ENCODE measurements around the gene DGKE.

The DGKE gene

DNA sequence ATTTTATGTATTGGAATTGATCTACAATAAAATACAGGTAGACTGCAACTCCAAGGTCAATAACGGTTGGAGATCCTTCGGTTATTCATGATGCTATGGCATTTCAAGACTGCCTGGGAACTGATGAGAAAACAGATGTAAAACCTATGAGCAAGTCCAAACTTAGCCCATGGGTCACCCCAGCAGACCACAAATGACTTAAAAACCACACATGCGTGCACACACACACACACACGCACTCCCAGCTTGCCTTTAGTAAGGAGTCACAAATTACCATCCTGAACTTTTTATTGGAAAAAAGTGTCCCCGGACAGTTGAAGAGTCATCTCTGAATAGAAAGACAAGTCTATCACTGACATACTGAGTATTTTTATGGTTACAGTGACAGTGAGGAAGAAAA is 53.2 kb downstream of the DGKE start:
- DNase-seq: no peak
- Histone ChIP-seq H3K9me3 (ENCODE audit: control insufficient read depth, low read length) (no peaks in the 10 kb centered on the region), H3K27me3 (replicated peaks; ENCODE audit: control insufficient read depth, insufficient read depth, low read length, poor library complexity, severe bottlenecking) (no peaks in the 10 kb centered on the region), H3K4me3 (ENCODE audit: insufficient read depth, low read depth, low read length, poor library complexity, severe bottlenecking) (no peak overlapping the region), H3K4me1 (ENCODE audit: control insufficient read depth, insufficient read depth, low read length, poor library complexity, severe bottlenecking) (no peaks in the 10 kb centered on the region), H3K27ac (ENCODE audit: insufficient read depth, low read length, poor library complexity, severe bottlenecking) (no peak overlapping the region), H3K36me3 (ENCODE audit: control insufficient read depth, insufficient read depth, low read length) (peaks cover 40% of the 10 kb centered on the region)

DNA sequence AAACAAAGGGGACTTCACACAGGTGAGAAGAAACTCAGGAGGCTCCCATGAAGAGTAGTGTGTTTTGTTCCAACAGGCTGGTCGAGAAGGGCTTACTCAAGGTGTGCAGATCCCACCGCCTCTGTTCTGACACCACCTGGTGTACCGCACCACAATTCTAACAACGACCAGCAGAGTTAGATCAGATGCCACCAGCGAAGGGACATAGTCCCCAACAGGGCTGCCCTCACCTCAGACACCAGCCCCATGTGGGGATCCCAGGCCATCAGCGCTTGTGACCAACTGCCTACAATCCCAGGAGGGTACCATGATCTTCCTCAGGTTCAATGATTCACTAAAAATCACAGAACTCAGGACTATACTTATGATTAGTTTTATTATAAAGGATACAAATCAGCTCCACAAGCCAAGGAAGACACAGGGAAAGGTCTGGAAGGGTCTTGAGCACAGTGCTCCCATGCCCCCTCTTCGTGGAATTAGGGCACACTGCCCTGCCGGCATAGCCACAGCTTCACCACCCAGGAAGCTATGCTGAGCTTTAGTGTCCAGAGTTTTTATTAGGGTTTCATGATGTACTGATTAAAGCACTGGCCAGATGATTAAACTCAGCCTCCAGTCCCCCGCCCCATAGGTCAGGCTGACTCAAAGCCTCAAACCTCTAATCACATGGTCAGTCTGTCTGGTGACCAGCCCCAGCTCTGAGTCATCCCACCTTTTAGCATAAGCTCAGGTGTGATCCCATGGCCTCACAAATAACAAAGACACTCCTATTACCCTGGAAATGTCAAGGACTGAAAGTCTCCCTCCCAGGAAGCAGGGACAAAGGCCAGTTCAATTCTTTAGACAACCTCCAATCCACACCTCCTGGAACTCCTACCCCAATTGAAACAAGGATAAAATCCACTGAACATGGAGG is 53.9 kb downstream of the DGKE start:
- no peaks in the 10 kb centered on the region for H3K9me3 ChIP-seq (ENCODE audit: control insufficient read depth, low read length)
- H3K27ac ChIP-seq (ENCODE audit: insufficient read depth, low read length, poor library complexity, severe bottlenecking): no peak overlapping the region
- H3K27me3 ChIP-seq (replicated peaks; ENCODE audit: control insufficient read depth, insufficient read depth, low read length, poor library complexity, severe bottlenecking): no peaks in the 10 kb centered on the region
- H3K36me3 ChIP-seq (ENCODE audit: control insufficient read depth, insufficient read depth, low read length): peaks cover 46% of the 10 kb centered on the region
- no peak for DNase-seq
- no peaks in the 10 kb centered on the region for H3K4me1 ChIP-seq (ENCODE audit: control insufficient read depth, insufficient read depth, low read length, poor library complexity, severe bottlenecking)
- H3K4me3 ChIP-seq (ENCODE audit: insufficient read depth, low read depth, low read length, poor library complexity, severe bottlenecking): no peak overlapping the region

DNA sequence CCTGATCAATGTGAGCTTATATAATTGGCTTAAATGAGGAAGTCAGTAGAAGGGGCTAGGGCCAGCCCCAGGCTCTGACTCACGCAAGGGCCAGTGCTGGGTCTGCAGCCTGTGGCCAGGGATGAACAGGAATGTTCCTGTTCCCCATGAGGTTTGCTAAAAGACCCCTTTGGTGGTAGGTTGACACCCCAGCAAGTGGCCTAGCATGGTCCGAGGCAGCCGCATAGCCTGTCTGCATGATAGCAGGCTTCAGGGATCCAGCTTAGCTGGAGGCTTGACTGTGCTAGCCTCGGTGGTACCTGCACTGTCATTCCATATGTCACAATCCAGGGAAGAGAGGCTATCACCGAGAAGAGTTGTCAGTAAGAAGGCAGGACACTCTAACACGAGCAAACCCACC is 56.4 kb downstream of the DGKE start:
- H3K27me3 ChIP-seq (replicated peaks; ENCODE audit: control insufficient read depth, insufficient read depth, low read length, poor library complexity, severe bottlenecking): no peaks in the 10 kb centered on the region
- no peak overlapping the region for H3K4me3 ChIP-seq (ENCODE audit: insufficient read depth, low read depth, low read length, poor library complexity, severe bottlenecking)
- peaks cover 70% of the 10 kb centered on the region for H3K36me3 ChIP-seq (ENCODE audit: control insufficient read depth, insufficient read depth, low read length)
- H3K4me1 ChIP-seq (ENCODE audit: control insufficient read depth, insufficient read depth, low read length, poor library complexity, severe bottlenecking): no peaks in the 10 kb centered on the region
- no peak overlapping the region for H3K27ac ChIP-seq (ENCODE audit: insufficient read depth, low read length, poor library complexity, severe bottlenecking)
- H3K9me3 ChIP-seq (ENCODE audit: control insufficient read depth, low read length): no peaks in the 10 kb centered on the region
- DNase-seq: no peak

DNA sequence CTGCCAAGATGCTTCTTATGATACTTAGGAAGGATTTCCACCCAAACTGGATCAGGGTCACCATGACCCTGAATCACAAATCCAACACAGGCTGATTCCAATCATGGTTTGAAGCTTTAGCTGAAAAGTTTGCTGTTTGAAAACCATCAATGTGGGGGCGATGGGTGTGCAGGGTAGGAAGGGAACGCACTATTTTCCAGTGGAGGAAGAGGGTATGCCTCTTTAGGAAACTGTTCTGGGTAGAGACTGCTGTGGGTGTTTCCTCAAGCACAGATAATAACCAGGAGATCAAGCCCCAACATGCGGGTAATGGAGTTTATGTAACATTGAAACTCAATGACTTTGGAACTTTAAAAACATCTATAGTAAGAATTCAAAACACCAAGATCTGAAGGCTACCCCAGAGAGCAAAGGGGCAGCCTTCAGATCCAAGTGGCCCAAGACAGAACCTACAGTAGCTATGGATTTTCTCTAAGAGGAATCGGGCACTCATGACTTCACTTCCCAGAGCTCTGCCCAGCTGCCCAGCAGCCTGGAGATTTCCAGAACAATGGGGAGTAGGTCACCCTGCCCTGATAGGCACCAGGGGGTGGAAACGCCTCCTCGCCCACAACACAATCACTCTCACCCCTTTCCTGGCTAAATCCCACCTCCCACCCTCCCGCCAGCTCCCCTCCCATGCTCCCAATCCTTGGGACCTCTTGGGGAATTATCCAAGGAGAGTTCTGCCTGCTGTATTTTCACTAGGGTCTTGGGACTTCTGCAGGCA is 57.1 kb downstream of the DGKE start:
- H3K4me1 ChIP-seq (ENCODE audit: control insufficient read depth, insufficient read depth, low read length, poor library complexity, severe bottlenecking): no peaks in the 10 kb centered on the region
- H3K36me3 ChIP-seq (ENCODE audit: control insufficient read depth, insufficient read depth, low read length): peaks cover 77% of the 10 kb centered on the region
- H3K4me3 ChIP-seq (ENCODE audit: insufficient read depth, low read depth, low read length, poor library complexity, severe bottlenecking): no peak overlapping the region
- H3K27me3 ChIP-seq (replicated peaks; ENCODE audit: control insufficient read depth, insufficient read depth, low read length, poor library complexity, severe bottlenecking): no peaks in the 10 kb centered on the region
- no peak for DNase-seq
- no peak overlapping the region for H3K27ac ChIP-seq (ENCODE audit: insufficient read depth, low read length, poor library complexity, severe bottlenecking)
- no peaks in the 10 kb centered on the region for H3K9me3 ChIP-seq (ENCODE audit: control insufficient read depth, low read length)

DNA sequence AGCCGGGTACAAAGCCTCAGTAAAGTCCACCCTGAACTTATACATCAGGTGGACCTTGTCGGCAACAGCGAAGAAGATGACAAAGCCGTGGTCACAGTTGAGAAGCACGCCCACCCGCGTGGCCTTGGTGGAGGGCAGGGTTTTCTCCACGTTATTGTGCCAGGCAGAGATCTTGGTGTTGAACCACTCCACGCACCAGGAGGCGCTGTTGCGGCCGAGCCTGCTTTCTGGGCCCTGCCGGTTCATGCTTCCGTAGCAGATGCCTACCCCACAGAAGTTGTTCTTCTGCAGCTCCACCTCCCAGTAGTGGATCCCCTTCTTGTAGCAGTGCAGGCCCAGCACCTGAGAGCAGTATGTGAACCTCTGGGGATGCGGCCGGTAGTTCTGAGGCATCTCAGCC is 57.8 kb downstream of the DGKE start:
- Histone ChIP-seq H3K27me3 (replicated peaks; ENCODE audit: control insufficient read depth, insufficient read depth, low read length, poor library complexity, severe bottlenecking) (no peaks in the 10 kb centered on the region), H3K4me1 (ENCODE audit: control insufficient read depth, insufficient read depth, low read length, poor library complexity, severe bottlenecking) (no peaks in the 10 kb centered on the region), H3K27ac (ENCODE audit: insufficient read depth, low read length, poor library complexity, severe bottlenecking) (no peak overlapping the region), H3K4me3 (ENCODE audit: insufficient read depth, low read depth, low read length, poor library complexity, severe bottlenecking) (no peak overlapping the region), H3K9me3 (ENCODE audit: control insufficient read depth, low read length) (no peaks in the 10 kb centered on the region), H3K36me3 (ENCODE audit: control insufficient read depth, insufficient read depth, low read length) (peaks cover 78% of the 10 kb centered on the region)
- peak in 2 of 3 donors; percentile 7 to 25 for DNase-seq

DNA sequence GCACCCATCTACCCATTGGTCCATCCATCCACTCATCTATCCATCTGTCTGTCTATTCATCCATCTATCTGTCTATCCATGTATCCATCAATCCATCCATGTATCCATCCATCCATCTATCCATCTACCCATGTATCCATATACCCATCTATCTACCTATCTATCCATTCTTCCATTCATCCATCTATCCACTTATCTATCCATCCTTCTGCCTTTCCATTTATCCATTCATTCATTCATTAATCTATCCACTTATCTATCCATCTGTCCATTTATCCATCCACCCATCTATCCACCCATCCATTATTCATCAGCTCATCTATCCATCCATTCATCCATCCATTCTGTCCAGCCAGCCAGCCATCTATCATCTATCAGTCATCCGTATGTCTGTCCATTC is 58.4 kb downstream of the DGKE start:
- Histone ChIP-seq H3K27me3 (replicated peaks; ENCODE audit: control insufficient read depth, insufficient read depth, low read length, poor library complexity, severe bottlenecking) (no peaks in the 10 kb centered on the region), H3K27ac (ENCODE audit: insufficient read depth, low read length, poor library complexity, severe bottlenecking) (no peak overlapping the region), H3K9me3 (ENCODE audit: control insufficient read depth, low read length) (no peaks in the 10 kb centered on the region), H3K4me1 (ENCODE audit: control insufficient read depth, insufficient read depth, low read length, poor library complexity, severe bottlenecking) (no peaks in the 10 kb centered on the region), H3K36me3 (ENCODE audit: control insufficient read depth, insufficient read depth, low read length) (peaks cover 83% of the 10 kb centered on the region), H3K4me3 (ENCODE audit: insufficient read depth, low read depth, low read length, poor library complexity, severe bottlenecking) (no peak overlapping the region)
- no peak for DNase-seq

DNA sequence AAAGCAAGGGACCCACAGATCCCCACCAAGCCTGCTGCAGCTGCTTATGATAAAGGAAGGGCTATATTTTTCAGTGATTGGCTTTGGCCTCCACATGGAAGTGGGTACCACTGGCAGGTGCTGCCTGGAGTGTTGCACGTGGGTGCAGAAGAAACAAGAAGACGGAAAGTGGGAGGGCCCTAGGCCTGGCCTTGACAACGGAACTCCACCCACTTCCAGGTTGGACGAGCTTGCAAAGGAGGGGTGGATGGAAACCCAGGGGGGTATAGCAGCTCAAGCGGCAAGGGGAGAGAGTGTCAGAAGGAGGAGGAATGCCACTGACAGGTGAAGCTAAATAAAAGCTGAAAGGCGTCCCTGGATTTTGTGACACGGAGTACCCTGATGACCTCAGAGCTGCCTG is 59.6 kb downstream of the DGKE start:
- Histone ChIP-seq H3K9me3 (ENCODE audit: control insufficient read depth, low read length) (no peaks in the 10 kb centered on the region), H3K27ac (ENCODE audit: insufficient read depth, low read length, poor library complexity, severe bottlenecking) (no peak overlapping the region), H3K4me1 (ENCODE audit: control insufficient read depth, insufficient read depth, low read length, poor library complexity, severe bottlenecking) (no peaks in the 10 kb centered on the region), H3K27me3 (replicated peaks; ENCODE audit: control insufficient read depth, insufficient read depth, low read length, poor library complexity, severe bottlenecking) (no peaks in the 10 kb centered on the region), H3K36me3 (ENCODE audit: control insufficient read depth, insufficient read depth, low read length) (peaks cover 85% of the 10 kb centered on the region), H3K4me3 (ENCODE audit: insufficient read depth, low read depth, low read length, poor library complexity, severe bottlenecking) (no peak overlapping the region)
- no peak for DNase-seq

DNA sequence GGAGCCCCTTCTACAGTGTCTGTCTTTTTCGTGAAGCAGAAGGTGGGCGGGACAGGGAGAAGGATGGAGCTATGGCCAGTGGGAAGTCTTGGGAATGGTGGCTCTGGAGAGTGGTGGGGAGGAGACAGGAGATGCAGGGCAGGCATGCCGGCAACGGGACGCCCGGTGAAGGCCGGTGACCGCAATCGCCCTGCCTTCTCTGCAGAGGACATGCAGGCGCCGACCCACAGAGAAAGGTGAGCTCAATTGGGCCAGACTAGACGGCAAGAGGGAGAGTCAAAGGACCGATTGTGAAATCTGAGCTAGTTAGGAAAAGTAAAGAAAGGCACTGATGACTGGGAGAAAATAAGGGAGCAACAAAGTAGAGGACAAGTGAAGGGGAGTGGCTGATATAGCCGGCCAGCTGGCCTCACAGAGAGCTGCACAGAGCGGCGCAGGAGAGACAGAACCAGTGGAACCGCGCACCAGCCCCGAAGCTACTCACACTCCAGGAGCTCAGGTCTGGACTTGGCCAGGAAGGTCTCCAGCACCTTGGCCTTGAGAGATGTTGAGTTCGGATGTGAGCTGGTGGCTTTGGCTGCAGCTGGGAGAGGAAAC is 61.0 kb downstream of the DGKE start:
- no peaks in the 10 kb centered on the region for H3K9me3 ChIP-seq (ENCODE audit: control insufficient read depth, low read length)
- no peaks in the 10 kb centered on the region for H3K4me1 ChIP-seq (ENCODE audit: control insufficient read depth, insufficient read depth, low read length, poor library complexity, severe bottlenecking)
- H3K36me3 ChIP-seq (ENCODE audit: control insufficient read depth, insufficient read depth, low read length): peaks cover 90% of the 10 kb centered on the region
- no peaks in the 10 kb centered on the region for H3K27me3 ChIP-seq (replicated peaks; ENCODE audit: control insufficient read depth, insufficient read depth, low read length, poor library complexity, severe bottlenecking)
- DNase-seq: no peak
- H3K27ac ChIP-seq (ENCODE audit: insufficient read depth, low read length, poor library complexity, severe bottlenecking): no peak overlapping the region
- no peak overlapping the region for H3K4me3 ChIP-seq (ENCODE audit: insufficient read depth, low read depth, low read length, poor library complexity, severe bottlenecking)

DNA sequence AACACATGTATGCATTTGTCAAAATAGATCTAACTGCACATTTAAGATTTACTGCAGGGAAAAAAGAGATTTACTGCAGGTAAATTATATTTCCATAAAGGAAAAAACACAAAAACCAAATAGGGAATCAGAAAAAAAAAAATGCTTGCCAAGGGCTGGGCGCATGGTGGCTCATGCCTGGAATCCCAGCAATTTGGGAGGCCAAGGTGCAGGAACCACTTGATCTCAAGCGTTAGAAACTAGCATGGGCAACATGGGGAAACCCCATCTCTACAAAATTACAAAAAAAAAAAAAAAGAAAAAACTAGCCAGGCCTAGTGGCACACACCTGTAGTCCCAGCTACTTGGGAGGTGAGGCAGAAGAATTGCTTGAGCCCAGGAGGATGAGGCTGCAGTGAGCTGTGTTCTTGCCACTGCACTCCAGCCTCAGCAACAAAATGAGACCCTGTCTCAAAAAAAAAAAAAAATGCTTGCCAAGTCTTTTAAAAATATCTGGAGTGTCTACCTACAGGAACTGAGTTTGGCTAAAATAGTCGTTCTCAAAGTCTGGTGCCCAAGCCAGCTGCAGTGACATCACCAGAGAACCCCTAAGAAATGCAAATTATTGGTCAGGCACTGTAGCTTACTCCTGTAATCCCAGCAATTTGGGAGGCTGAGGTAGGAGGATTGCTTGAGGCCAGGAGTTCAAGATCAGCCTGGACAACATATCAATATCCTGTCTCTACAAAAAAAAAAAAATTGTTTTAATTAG is 62.4 kb downstream of the DGKE start:
- no peak overlapping the region for H3K27ac ChIP-seq (ENCODE audit: insufficient read depth, low read length, poor library complexity, severe bottlenecking)
- H3K4me3 ChIP-seq (ENCODE audit: insufficient read depth, low read depth, low read length, poor library complexity, severe bottlenecking): no peak overlapping the region
- H3K27me3 ChIP-seq (replicated peaks; ENCODE audit: control insufficient read depth, insufficient read depth, low read length, poor library complexity, severe bottlenecking): no peaks in the 10 kb centered on the region
- no peaks in the 10 kb centered on the region for H3K9me3 ChIP-seq (ENCODE audit: control insufficient read depth, low read length)
- no peaks in the 10 kb centered on the region for H3K4me1 ChIP-seq (ENCODE audit: control insufficient read depth, insufficient read depth, low read length, poor library complexity, severe bottlenecking)
- H3K36me3 ChIP-seq (ENCODE audit: control insufficient read depth, insufficient read depth, low read length): peaks cover 88% of the 10 kb centered on the region
- no peak for DNase-seq

Data from effector memory CD4-positive, alpha-beta T cell (primary cell).